HepG2 (cell line): ENCODE measurements around the gene INAFM1. TPM values are rescaled to one million over a fixed set of nuclear protein-coding genes. Genes with fewer than 3 reads are reported as not detected.

Experiments
- ASH2L ChIP-seq: fragments of 300-600, 200-600 bp; sonication (generic); IDR thresholded peaks from 2 replicates; pipeline ENCODE4 v1.7.0; 2017; ENCODE audit warnings: low read depth, mild to moderate bottlenecking, moderate library complexity, mixed read lengths, low read length; ENCODE audit not compliant: insufficient read length
- ATF1 ChIP-seq: IDR thresholded peaks from 2 replicates; pipeline ENCODE4 v1.6.1; 2016; ENCODE audit warnings: mild to moderate bottlenecking, control low read depth
- BATF2 ChIP-seq: sonication (generic); formaldehyde crosslinking; IDR thresholded peaks from 2 replicates; pipeline ENCODE4 v1.8.0; 2022; ENCODE audit warnings: mild to moderate bottlenecking, missing genetic modification reagents, moderate library complexity
- CCAR2 ChIP-seq: fragments of 200-400 bp; formaldehyde crosslinking; optimal IDR thresholded peaks from 2 replicates; pipeline ENCODE3; 2018; ENCODE audit warnings: low read depth, mild to moderate bottlenecking, low read length, moderate library complexity
- CENPBD1 ChIP-seq: sonication (generic); formaldehyde crosslinking; IDR thresholded peaks from 2 replicates; pipeline ENCODE4 v1.8.0; 2022; ENCODE audit warnings: missing genetic modification reagents, low read depth, mild to moderate bottlenecking, borderline replicate concordance
- CTCF ChIP-seq: sonication (generic); formaldehyde crosslinking; IDR thresholded peaks from 2 replicates; pipeline ENCODE4 v1.5.0; 2020; ENCODE audit warnings: mild to moderate bottlenecking, missing genetic modification reagents, moderate library complexity
- EED ChIP-seq: sonication (generic); formaldehyde crosslinking; IDR thresholded peaks from 2 replicates; pipeline ENCODE4 v1.5.0; 2020; ENCODE audit warnings: mild to moderate bottlenecking, missing genetic modification reagents
- ESRRA ChIP-seq: sonication (generic); formaldehyde crosslinking; IDR thresholded peaks from 2 replicates; pipeline ENCODE4 v1.5.1; 2020; ENCODE audit warnings: mild to moderate bottlenecking, low read depth, missing genetic modification reagents
- GATA4 ChIP-seq: sonication (generic); IDR thresholded peaks from 2 replicates; pipeline ENCODE4 v1.6.1; 2016; ENCODE audit warnings: antibody characterized with exemption, low read depth, borderline replicate concordance
- HOXD1 ChIP-seq: sonication (generic); formaldehyde crosslinking; IDR thresholded peaks from 2 replicates; pipeline ENCODE4 v1.5.0; 2020; ENCODE audit warnings: missing genetic modification reagents
- IRF1 ChIP-seq: sonication (generic); formaldehyde crosslinking; IDR thresholded peaks from 2 replicates; pipeline ENCODE4 v1.4.0; 2020; ENCODE audit warnings: low read depth, mild to moderate bottlenecking, missing genetic modification reagents
- MTA1 ChIP-seq: sonication (generic); formaldehyde crosslinking; IDR thresholded peaks from 2 replicates; pipeline ENCODE4 v1.4.0; 2020; ENCODE audit warnings: missing genetic modification reagents, mild to moderate bottlenecking, borderline replicate concordance
- MTA3 ChIP-seq: sonication (generic); formaldehyde crosslinking; IDR thresholded peaks from 2 replicates; pipeline ENCODE4 v1.4.0; 2020; ENCODE audit warnings: missing genetic modification reagents
- NFRKB ChIP-seq: fragments of 450-650 bp; IDR thresholded peaks from 2 replicates; pipeline ENCODE4 v1.6.1; 2017
- RXRA ChIP-seq: sonication (generic); formaldehyde crosslinking; IDR thresholded peaks from 2 replicates; pipeline ENCODE4 v1.5.1; 2020; ENCODE audit warnings: missing genetic modification reagents
- SNAPC5 ChIP-seq: sonication (generic); formaldehyde crosslinking; IDR thresholded peaks from 2 replicates; pipeline ENCODE4 v1.8.1; 2023; ENCODE audit warnings: mild to moderate bottlenecking, missing genetic modification reagents, borderline replicate concordance
- TMF1 ChIP-seq: sonication (generic); formaldehyde crosslinking; IDR thresholded peaks from 2 replicates; pipeline ENCODE4 v1.8.1; 2022; ENCODE audit warnings: low read depth, missing genetic modification reagents
- U2AF1 ChIP-seq: fragments of 200-400 bp; formaldehyde crosslinking; optimal IDR thresholded peaks from 2 replicates; pipeline ENCODE3; 2017; ENCODE audit warnings: mild to moderate bottlenecking, low read depth, low read length
- ZBTB25 ChIP-seq: IDR thresholded peaks from 2 replicates; pipeline ENCODE4 v1.6.1; 2018; ENCODE audit warnings: missing genetic modification reagents
- ZFP36L2 ChIP-seq: sonication (generic); formaldehyde crosslinking; IDR thresholded peaks from 2 replicates; pipeline ENCODE4 v1.4.0; 2020; ENCODE audit warnings: missing genetic modification reagents
- ZNF34 ChIP-seq: sonication (generic); formaldehyde crosslinking; IDR thresholded peaks from 2 replicates; pipeline ENCODE4 v1.4.0; 2020; ENCODE audit warnings: mild to moderate bottlenecking, missing genetic modification reagents, borderline replicate concordance
- ZNF430 ChIP-seq: sonication (generic); formaldehyde crosslinking; IDR thresholded peaks from 2 replicates; pipeline ENCODE4 v1.9.0; 2021; ENCODE audit warnings: mild to moderate bottlenecking, missing genetic modification reagents
- ZNF468 ChIP-seq: sonication (generic); formaldehyde crosslinking; IDR thresholded peaks from 2 replicates; pipeline ENCODE4 v1.8.0; 2022; ENCODE audit warnings: mild to moderate bottlenecking, moderate library complexity, missing genetic modification reagents
- ZNF570 ChIP-seq: sonication (generic); formaldehyde crosslinking; IDR thresholded peaks from 2 replicates; pipeline ENCODE4 v1.4.0; 2020; ENCODE audit warnings: mild to moderate bottlenecking, missing genetic modification reagents, borderline replicate concordance
- ZNF772 ChIP-seq: sonication (generic); formaldehyde crosslinking; IDR thresholded peaks from 2 replicates; pipeline ENCODE4 v1.5.0; 2020; ENCODE audit warnings: mild to moderate bottlenecking, missing genetic modification reagents
- ZNF788 ChIP-seq: sonication (generic); formaldehyde crosslinking; IDR thresholded peaks from 2 replicates; pipeline ENCODE4 v1.5.0; 2020; ENCODE audit warnings: mild to moderate bottlenecking, missing genetic modification reagents, borderline replicate concordance
- polyA plus RNA-seq, 8 experiments: library from polyadenylated mRNA; depleted of rRNA in 3 of 8; stranded (reverse) in 7 of 8; unstranded in 1 of 8; fragments of >200 nt; fragmentation: Illumina TruSeq in 4 of 8; extraction: Trizol in 4 of 8; gene quantifications; 2 replicates each; pipeline versions ENCODE4 v1.2.1 to v1.2.3, GENCODE V29; 2011 to 2016; ENCODE audit warnings: low read depth in 4 of 8, missing spikeins in 1 of 8, mixed read lengths in 1 of 8; ENCODE audit not compliant: insufficient read depth in 1 of 8
- total RNA-seq, 5 experiments: library from RNA; depleted of rRNA; stranded (reverse); fragments of >200 nt; fragmentation: Illumina TruSeq; extraction: Trizol; gene quantifications; 2 replicates each; pipeline ENCODE4 v1.2.3, GENCODE V29; 2016; ENCODE audit warnings: low read depth in 1 of 5

Gene INAFM1
- total and polyA plus RNA-seq, 2 of the 13 experiments (the other 11 are each of a cell fraction or from before 2014, with no cell fraction given) = 0.88 to 1.9 TPM

- TF ChIP-seq U2AF1 = no peak
- no peak for TF ChIP-seq GATA4
- TF ChIP-seq ZFP36L2 = no peak
- no peak for TF ChIP-seq ZNF570
- TF ChIP-seq SNAPC5 (CRISPR knock-in tag) = no peak
- TF ChIP-seq ZNF430 (CRISPR knock-in tag) = no peak
- TF ChIP-seq ZBTB25 (CRISPR knock-in tag) = no peak
- TF ChIP-seq ZNF34 (CRISPR knock-in tag) = no peak
- TF ChIP-seq ZNF468 (CRISPR knock-in tag) = no peak
- no peak for TF ChIP-seq HOXD1 (CRISPR knock-in tag)
- TF ChIP-seq ASH2L = no peak
- TF ChIP-seq ZNF772 (CRISPR knock-in tag) = no peak
- no peak for TF ChIP-seq ESRRA (CRISPR knock-in tag)
- TF ChIP-seq CTCF (CRISPR knock-in tag) = no peak
- TF ChIP-seq IRF1 (CRISPR knock-in tag) = no peak
- no peak for TF ChIP-seq MTA1 (CRISPR knock-in tag)
- no peak for TF ChIP-seq CENPBD1 (CRISPR knock-in tag)
- no peak for TF ChIP-seq ATF1 (CRISPR knock-in tag)
- TF ChIP-seq ZNF788 (CRISPR knock-in tag) = no peak
- TF ChIP-seq NFRKB = no peak
- TF ChIP-seq EED (CRISPR knock-in tag) = peak; percentile 56; the same call in 1 of the 2 replicates
- TF ChIP-seq MTA3 = no peak
- TF ChIP-seq RXRA = no peak
- TF ChIP-seq TMF1 (CRISPR knock-in tag) = no peak
- TF ChIP-seq BATF2 (CRISPR knock-in tag) = no peak
- no peak for TF ChIP-seq CCAR2
Measured at GRCh38 chr19:47240996-47241918, 33.4 kb upstream of the INAFM1 start (continued).
